NCI-H187 treated with DMSO at 0.1 percent for 48 hours (cell line): ENCODE measurements around the gene VCAM1.
"Not testable (repeated sequence)": the region's sequence is repeated elsewhere in the genome, so short reads cannot be mapped to it uniquely, and the experiment has no call there.

Experiments
- DNase-seq: peaks from one replicate; lab custom pipeline; 2025; lab: John Stamatoyannopoulos, UW

VCAM1 gene

GRCh38 chr1:100719490-100719889, at the start of gene VCAM1:
Gene VCAM1 (plus strand): TSS chr1:100719742. CDS start chr1:100719861, 119 bp downstream.
- no peak for DNase-seq

DNA sequence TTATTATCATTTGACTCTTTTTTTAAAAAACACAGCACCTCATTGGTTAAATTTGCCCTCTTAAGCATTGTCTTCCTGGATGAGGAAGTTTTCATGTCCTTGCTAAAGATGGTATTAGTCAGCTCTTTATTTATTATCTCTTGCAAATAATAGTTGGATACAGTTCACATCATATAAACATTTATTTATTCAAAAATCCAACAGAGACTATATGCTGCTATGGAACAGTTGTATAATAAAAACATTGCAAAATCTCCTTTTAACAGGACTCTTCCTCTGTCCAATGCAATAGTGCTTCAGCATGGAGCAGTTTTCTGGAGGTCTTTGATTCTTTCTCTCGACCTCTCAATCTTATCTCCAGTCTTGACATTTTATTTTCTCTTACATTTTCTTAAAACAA, 49.5 kb upstream of the VCAM1 start:
- DNase-seq = no peak

GRCh38 chr1:100671601-100672000, 47.9 kb upstream of the VCAM1 start:
- no peak for DNase-seq

GRCh38 chr1:100683448-100684349, 35.8 kb upstream of the VCAM1 start:
- DNase-seq = no peak

- DNase-seq = no peak
Observed at GRCh38 chr1:100699744-100700143, 19.8 kb upstream of the VCAM1 start.

DNA sequence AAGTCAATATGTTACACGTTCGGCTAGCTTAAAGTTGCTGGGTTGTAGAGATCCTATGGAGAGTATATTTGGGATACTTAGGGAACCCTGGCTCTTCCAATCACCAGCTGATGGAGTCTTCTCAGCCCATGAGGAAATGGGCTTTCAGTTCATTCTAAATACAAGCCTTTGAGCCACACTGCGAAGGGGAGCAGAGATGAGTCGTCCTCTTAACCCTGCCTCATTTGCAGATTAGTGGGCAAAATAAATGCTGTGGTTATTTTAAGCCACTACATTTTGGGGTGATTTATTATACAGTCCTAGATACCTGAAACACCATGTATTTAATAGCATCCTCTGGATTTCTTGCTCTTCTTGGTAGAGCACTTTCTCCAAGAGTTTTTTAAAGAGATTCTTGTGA, 19.0 kb upstream of the VCAM1 start:
- no peak for DNase-seq

GRCh38 chr1:100703052-100703451, 16.5 kb upstream of the VCAM1 start:
- DNase-seq = no peak

GRCh38 chr1:100703716-100704115, 15.8 kb upstream of the VCAM1 start:
- no peak for DNase-seq

DNA sequence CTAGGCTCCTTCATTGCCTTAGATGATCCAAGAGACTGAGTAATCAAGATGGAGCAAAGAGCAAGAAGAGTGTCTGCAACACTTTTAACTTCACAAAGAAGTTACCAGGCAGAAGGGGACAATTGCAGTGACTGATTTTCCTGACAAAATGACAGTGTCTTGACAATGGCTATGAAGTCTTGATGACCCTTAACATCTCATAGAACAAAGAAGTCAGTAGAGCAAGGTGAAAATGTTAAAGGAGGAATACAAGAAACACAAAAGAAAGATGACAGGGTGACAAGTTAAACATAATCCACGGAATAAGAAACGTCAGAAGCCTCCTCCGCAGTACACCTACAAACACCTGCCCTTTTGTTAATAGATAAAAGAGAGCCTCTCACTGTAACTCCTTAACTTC, 15.1 kb upstream of the VCAM1 start:
- no peak for DNase-seq

DNA sequence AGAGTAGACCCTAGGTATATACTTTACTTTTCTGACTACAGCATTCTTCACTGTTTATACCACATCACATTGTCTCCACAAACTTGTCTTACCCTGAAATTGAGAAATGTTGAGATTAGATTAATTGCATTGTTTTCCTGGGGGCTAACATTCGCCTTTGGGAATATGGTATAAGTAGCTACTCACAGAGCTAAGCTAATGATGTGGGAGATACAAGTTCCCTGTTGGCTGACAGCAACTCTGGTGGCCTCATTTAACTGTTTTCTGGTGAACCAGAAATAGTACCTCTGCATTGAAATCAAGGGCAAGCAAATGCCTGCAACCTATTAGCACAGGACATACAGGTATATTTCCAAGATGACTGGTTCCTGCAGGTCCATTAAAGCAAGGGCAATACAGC, 13.2 kb upstream of the VCAM1 start:
- DNase-seq = no peak

GRCh38 chr1:100706856-100707255, 12.7 kb upstream of the VCAM1 start:
- no peak for DNase-seq

- DNase-seq = no peak
Observed at GRCh38 chr1:100708476-100709062, 11.0 kb upstream of the VCAM1 start.

DNA sequence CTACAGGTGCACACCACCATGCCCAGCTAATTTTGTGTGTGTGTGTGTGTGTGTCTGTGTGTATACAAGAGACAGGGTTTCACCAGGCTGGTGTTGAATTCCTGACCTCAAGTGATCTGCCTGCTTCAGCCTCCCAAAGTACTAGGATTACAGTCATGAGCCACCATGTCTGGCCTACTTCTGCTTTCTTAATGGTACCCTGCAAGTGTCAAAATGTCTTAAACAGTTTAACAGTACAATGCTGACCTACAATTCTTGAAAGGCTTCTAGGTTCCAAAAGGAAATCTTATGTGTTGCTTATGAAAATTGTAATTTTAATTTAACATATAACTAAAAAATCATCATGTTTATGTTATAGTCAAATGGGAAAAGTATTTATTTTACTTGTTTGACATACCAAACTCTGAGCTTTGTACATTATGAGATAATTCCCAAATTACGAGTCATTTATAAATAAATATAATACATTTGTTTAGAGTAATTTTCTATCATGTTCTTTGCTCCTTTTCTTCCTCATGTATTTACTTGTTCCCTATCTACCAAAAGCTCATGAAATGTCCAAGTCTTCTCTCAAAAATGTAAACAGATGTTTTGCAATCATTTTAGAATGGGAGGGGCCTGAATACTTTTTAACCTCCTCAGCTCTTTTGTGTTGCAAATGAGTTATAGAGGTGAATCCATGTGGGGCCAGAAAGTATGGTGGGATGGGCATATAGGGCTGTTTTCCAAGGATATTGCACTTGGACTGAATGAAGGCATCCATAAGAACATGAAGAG, 8.4 kb upstream of the VCAM1 start:
- DNase-seq = no peak

DNA sequence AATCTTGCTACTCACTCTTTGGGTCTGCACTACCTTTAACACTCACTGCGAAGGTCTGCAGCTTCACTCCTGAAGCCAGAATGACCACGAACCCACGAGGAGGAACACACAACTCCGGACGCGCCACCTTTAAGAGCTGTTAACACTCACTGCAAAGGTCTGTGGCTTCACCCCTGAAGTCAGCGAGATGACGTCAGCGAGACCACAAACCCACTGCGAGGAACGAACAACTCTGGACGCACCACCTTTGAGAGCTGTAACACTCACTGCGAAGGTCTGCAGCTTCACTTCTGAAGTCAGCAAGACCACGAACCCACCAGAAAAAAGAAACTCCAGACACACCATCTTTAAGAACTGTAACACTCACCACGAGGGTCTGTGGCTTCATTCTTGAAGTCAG, 6.5 kb upstream of the VCAM1 start:
- DNase-seq = not testable (repeated sequence)

GRCh38 chr1:100713626-100714025, 5.9 kb upstream of the VCAM1 start:
- no peak for DNase-seq

- DNase-seq = no peak
Observed at GRCh38 chr1:100714599-100714998, 4.9 kb upstream of the VCAM1 start.

DNA sequence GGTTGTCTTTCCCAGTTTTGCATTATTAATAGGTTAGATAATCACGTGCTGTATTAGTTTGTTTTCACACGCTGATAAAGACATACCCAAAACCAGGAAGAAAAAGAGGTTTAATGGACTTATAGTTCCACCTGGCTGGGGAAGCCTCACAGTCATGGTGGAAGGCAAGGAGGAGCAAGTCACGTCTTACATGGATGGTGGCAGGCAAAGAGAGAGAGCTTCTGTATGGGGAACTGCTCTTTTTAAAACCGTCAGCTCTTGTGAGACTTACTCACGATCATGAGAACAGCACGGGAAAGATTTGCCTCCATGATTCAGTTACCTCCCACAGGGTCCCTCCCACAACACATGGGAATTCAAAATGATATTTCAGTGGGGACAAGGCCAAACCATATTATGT, 2.3 kb upstream of the VCAM1 start:
- DNase-seq = no peak

DNA sequence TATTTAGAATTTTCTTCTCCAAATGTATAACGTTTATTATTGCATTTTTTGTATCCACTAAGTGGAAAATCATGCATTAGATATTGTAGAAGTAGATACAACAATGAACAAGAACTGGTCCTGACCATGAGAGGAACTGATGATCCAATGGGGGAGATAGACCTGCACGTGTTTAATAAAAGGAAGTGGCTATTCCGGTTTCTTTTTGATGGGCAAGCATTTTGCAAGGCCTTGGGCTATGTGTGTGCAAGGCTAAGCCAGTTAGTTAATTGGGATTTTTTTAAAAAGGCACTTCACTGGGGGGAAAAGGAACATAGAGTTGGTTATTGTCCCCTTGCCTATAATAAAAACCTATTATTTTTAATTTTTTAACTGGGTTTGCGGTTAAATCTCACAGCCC, 961 bp upstream of the VCAM1 start:
- no peak for DNase-seq

GRCh38 chr1:100720101-100720500, 559 bp downstream of the VCAM1 start:
- no peak for DNase-seq

- no peak for DNase-seq
Observed at GRCh38 chr1:100720751-100721150, 1.2 kb downstream of the VCAM1 start.

DNA sequence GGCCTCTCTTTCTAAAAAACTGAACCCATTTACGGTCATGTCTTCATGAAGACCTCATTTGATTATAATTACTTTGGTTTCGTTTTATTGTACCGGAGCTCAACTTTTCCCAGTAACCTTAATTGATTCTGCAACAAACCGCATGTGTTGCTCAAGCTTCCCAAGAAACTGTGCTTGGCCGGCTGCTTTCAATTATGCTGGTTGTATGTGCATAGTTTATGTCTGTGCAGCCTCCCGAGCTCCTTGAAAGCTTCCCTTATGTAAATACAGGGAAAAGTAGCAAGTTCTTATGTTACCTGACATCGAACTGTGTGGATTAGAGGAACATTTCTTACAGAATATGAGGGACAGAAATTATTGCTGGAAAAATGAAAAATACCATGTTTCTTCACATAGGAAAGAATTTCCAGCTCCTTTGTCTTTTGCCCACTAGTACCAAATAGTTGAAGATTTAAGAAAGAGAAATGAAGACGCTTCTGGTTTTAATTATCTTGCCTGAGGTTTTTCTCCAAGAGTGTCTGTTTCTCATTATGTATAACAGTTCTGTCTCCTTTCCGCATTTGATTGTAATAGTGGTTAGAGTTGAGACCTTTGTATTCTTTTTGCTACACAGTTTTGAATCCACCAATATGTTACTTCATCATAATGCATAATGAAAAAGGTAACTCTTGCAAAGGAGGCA, 2.1 kb downstream of the VCAM1 start:
- DNase-seq = no peak

DNA sequence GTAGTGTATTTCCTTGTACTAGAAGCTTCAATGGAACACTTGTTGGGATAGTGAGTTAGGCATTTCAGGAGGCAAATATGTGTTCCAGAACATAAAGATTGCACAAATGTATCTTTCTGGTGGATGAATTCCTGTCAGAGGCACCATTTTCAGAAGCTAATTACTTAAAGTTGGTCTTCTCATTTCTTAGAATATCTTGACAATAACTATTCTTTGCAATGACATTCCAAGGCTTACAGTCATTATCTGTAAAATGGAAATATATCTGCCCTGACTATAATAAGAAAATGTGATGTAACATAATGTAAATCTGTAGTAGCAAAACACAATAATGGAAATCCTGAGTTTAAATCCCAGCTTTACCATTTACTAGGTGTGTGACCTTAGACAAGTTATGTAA, 2.7 kb downstream of the VCAM1 start:
- no peak for DNase-seq
